GM12873 (cell line): ENCODE measurements around the gene FAM227B.

Experiments
- CTCF ChIP-seq: IDR thresholded peaks from 2 replicates; pipeline ENCODE4 v1.5.1; 2012; ENCODE audit warnings: low read depth, mild to moderate bottlenecking, moderate library complexity, low read length, control low read depth; ENCODE audit not compliant: insufficient read depth; ENCODE audit errors: missing control alignments

FAM227B gene

DNA sequence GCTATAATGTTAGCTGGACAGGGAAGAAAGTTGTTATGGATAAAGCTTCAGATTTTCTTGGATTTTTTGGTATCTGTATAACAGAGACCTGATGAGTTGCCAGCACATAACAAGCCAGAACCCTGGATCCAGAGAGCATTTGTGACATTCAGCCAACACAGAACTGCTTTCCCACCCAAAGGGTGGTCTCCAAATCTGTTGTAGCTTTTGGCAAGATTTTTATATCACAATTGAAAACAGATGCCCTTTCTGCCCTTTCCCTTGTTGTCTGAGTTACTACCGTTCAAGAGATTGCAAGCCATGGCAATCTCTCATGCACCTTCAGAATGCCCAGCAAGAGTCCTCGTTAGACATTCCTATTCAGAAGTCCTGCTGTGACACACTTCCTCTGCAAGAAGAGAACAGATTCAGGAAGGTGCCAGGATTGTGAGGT lies 305.2 kb downstream of the FAM227B start:
- TF ChIP-seq CTCF = no peak

DNA sequence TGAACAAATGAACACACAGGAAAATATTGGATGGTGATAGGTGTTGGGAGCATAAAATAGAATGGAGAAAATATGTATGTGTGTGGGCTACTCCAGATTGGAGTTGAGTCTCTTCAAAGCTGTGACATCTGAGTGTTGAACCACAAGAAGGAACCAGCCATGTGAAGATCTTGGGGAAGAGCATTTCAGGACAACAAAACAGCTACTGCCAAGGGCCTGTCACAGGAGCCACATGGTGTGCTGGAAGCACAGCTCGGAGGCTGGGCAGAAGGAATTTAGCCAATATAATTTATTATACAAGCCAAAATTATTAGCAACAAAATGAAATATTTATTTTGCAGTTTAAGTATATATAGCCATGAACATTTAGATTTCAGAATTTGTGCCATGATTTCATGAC lies 305.9 kb downstream of the FAM227B start:
- no peak for TF ChIP-seq CTCF

DNA sequence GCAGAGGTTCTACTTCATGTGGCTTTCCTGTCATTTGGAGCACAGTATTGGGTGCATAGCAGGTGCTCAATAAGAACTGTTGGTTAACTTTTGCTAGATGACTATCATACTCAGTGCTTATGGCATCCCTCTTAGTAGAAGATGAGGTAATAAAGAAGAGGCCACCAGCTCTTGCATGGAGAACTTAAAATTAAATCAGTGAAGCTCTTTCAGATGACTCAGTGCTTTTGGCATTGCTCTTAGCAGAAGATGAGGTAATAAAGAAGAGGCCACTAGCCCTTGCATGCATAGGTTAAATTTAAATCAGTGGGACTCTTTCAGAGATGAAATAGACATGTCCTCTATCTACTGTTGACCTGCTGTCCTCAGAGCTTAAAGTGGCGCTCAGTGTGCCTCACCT lies 307.0 kb downstream of the FAM227B start:
- no peak for TF ChIP-seq CTCF

DNA sequence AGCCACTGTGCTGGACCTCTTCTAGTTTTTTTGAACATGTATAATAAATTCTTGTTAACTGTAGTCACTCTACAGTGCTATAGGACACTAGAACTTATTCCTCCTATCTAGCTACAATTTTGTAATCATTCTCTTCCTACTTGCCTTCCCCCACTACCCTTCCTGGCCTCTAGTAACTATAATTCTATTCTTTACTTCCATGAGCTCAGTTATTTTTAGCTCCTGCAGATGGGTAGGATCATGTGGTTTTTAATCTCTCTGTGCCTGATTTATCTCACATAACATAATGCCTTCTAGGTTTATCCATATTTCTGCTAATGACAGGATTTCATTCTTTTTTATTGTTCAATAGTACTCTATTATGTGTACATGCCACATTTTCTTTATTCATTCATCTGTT lies 310.7 kb downstream of the FAM227B start:
- TF ChIP-seq CTCF = no peak

- TF ChIP-seq CTCF = no peak
Observed at GRCh38 chr15:49308686-49309085, 311.9 kb downstream of the FAM227B start.

- TF ChIP-seq CTCF = no peak
Observed at GRCh38 chr15:49306551-49306950, 314.1 kb downstream of the FAM227B start.

DNA sequence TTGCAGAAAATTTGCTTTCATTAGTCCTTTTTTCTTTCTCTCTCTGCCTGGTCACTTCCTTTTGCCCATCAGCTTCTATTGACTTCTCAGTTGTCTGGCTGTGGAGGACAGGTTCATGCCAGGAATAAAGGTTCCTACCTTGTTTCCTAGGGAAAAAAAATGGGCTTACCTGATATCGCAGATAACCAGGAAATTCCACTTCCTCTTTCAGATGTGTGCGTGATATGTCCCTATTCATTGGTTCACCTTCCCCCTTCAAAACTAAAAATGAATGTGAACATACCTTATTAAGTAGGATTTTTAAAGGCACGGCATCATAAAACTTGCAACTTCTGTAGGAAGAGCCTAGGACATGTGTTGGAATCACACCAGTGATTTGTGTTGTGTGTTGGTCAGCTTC lies 317.6 kb downstream of the FAM227B start:
- TF ChIP-seq CTCF = no peak

- TF ChIP-seq CTCF = no peak
Observed at GRCh38 chr15:49301562-49301961, 319.1 kb downstream of the FAM227B start.
